Calu3 (cell line): Measurements from ENCODE around the gene PPP2R2C. TPM values are rescaled to one million over a fixed set of nuclear protein-coding genes. Genes with fewer than 3 reads are reported as not detected.

Experiments used
- BruUV-seq: library from RNA; stranded (reverse); fragments of 400-500 nt; replicated peaks from 2 replicates; lab custom pipeline; 2021; lab: Mats Ljungman, UMichigan
- CTCF ChIA-PET: fragments of 300-600 bp; sonication (Branson Sonifier 250); formaldehyde crosslinking; loops from one replicate; lab custom pipeline; 2022; ENCODE audit warnings: antibody characterized with exemption; lab: Charles Lee
- DNase-seq: peaks from one replicate; pipeline ENCODE4 v3.0.0; 2022
- H3K27ac Mint-ChIP-seq: one replicate; pipeline ENCODE4 v1.8.0; 2022; ENCODE audit warnings: mixed read lengths; ENCODE audit not compliant: unreplicated experiment
- H3K27me3 Mint-ChIP-seq: one replicate; pipeline ENCODE4 v1.8.0; 2022; ENCODE audit warnings: mixed read lengths; ENCODE audit not compliant: unreplicated experiment
- H3K36me3 Mint-ChIP-seq: one replicate; pipeline ENCODE4 v1.8.0; 2022; ENCODE audit warnings: mild to moderate bottlenecking, moderate library complexity, mixed read lengths; ENCODE audit not compliant: insufficient read depth, unreplicated experiment
- H3K4me1 Mint-ChIP-seq: one replicate; pipeline ENCODE4 v1.8.0; 2022; ENCODE audit warnings: mild to moderate bottlenecking, low read depth, mixed read lengths; ENCODE audit not compliant: unreplicated experiment
- H3K4me3 Mint-ChIP-seq: one replicate; pipeline ENCODE4 v1.8.0; 2022; ENCODE audit warnings: mild to moderate bottlenecking, low read depth, moderate library complexity, mixed read lengths; ENCODE audit not compliant: unreplicated experiment
- H3K9me3 Mint-ChIP-seq: one replicate; pipeline ENCODE4 v1.8.0; 2022; ENCODE audit warnings: low read depth, mixed read lengths; ENCODE audit not compliant: unreplicated experiment
- CTCF ChIP-seq: fragments of 200-600 bp; IDR thresholded peaks from one replicate; pipeline ENCODE4 v1.8.0; 2022; ENCODE audit warnings: antibody characterized with exemption; ENCODE audit not compliant: unreplicated experiment
- intact Hi-C: fragments of 100-400 bp; cut with micrococcal nuclease; formaldehyde crosslinking; loops from one replicate; pipeline ENCODE4 v1.10.0; 2022; ENCODE audit not compliant: unreplicated experiment
- total RNA-seq: library from RNA; stranded (reverse); gene quantifications from 2 replicates; pipeline ENCODE4 v1.2.3, GENCODE V29; 2022

Gene PPP2R2C
- total RNA-seq, 1 experiment from 2014 or later = 9.4 TPM

GRCh38 chr4:6366581-6366980, 105.8 kb downstream of the PPP2R2C start:
- no peak for TF ChIP-seq CTCF
- Mint-ChIP-seq H3K9me3 (no peaks in the 10 kb centered on the region), H3K27ac (no peak overlapping the region), H3K4me3 (no peak overlapping the region), H3K4me1 (no peaks in the 10 kb centered on the region), H3K27me3 (peaks cover 7% of the 10 kb centered on the region), H3K36me3 (peaks cover 5% of the 10 kb centered on the region)
- no TSS peak for BruUV-seq
- CTCF ChIA-PET = no interaction called here
- DNase-seq = no peak
- intact Hi-C loops = no loop called here

- intact Hi-C loops = no loop called here
- CTCF ChIA-PET = no interaction called here
- Mint-ChIP-seq H3K4me3 (no peak overlapping the region), H3K9me3 (no peaks in the 10 kb centered on the region), H3K27me3 (peaks cover 7% of the 10 kb centered on the region), H3K4me1 (no peaks in the 10 kb centered on the region), H3K27ac (no peak overlapping the region), H3K36me3 (peaks cover 5% of the 10 kb centered on the region)
- no peak for TF ChIP-seq CTCF
- no TSS peak for BruUV-seq
- DNase-seq = no peak
Observed at GRCh38 chr4:6365545-6366086, 106.8 kb downstream of the PPP2R2C start.

GRCh38 chr4:6364581-6364980, 107.8 kb downstream of the PPP2R2C start:
- Mint-ChIP-seq H3K36me3 (peaks cover 5% of the 10 kb centered on the region), H3K27me3 (peaks cover 7% of the 10 kb centered on the region), H3K4me1 (no peaks in the 10 kb centered on the region), H3K4me3 (no peak overlapping the region), H3K27ac (no peak overlapping the region), H3K9me3 (no peaks in the 10 kb centered on the region)
- intact Hi-C loops = no loop called here
- DNase-seq = no peak
- CTCF ChIA-PET = no interaction called here
- TF ChIP-seq CTCF = no peak
- BruUV-seq = no TSS peak

GRCh38 chr4:6364146-6364545, 108.3 kb downstream of the PPP2R2C start:
- Mint-ChIP-seq H3K9me3 (no peaks in the 10 kb centered on the region), H3K27me3 (peaks cover 7% of the 10 kb centered on the region), H3K4me1 (no peaks in the 10 kb centered on the region), H3K4me3 (no peak overlapping the region), H3K36me3 (peaks cover 5% of the 10 kb centered on the region), H3K27ac (peak overlapping the region; percentile 10)
- CTCF ChIA-PET = no interaction called here
- intact Hi-C loops = no loop called here
- no peak for TF ChIP-seq CTCF
- DNase-seq = no peak
- BruUV-seq = no TSS peak
